Kidney glomerular epithelial cell (primary cell): Measurements from ENCODE around the gene RAB3IL1.
"Not testable (repeated sequence)": the region's sequence is repeated elsewhere in the genome, so short reads cannot be mapped to it uniquely, and the experiment has no call there.

Experiments used
- DNase-seq: peaks from one replicate; lab custom pipeline; 2025; lab: John Stamatoyannopoulos, UW

Gene RAB3IL1

DNA sequence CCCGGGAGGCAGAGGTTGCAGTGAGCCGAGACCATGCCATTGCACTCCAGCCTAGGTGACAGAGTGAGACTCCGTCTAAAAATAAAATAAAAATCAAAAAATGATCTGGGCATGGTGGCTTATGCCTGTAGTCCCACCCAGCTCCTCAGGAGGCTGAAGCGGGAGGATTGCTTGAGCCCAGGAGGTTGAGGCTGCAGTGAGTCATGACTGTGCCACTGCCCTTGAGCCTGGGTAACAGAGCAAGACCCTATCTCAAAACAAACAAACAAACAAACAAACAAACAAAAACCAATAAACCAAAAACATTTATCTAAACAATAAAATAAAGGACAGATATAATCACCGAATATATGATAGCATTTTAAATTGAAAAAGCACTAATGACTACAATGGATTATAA, 36.3 kb upstream of the RAB3IL1 start:
- not testable (repeated sequence) for DNase-seq

GRCh38 chr11:61952882-61953281, 35.5 kb upstream of the RAB3IL1 start:
- no peak for DNase-seq

- no peak for DNase-seq
Observed at GRCh38 chr11:61951484-61952135, 34.2 kb upstream of the RAB3IL1 start.

GRCh38 chr11:61950035-61950547, 32.7 kb upstream of the RAB3IL1 start, which contains the start of gene BEST1:
Gene BEST1 (plus strand): TSS chr11:61950351. CDS start chr11:61951807, 1,456 bp downstream.
- no peak for DNase-seq

DNA sequence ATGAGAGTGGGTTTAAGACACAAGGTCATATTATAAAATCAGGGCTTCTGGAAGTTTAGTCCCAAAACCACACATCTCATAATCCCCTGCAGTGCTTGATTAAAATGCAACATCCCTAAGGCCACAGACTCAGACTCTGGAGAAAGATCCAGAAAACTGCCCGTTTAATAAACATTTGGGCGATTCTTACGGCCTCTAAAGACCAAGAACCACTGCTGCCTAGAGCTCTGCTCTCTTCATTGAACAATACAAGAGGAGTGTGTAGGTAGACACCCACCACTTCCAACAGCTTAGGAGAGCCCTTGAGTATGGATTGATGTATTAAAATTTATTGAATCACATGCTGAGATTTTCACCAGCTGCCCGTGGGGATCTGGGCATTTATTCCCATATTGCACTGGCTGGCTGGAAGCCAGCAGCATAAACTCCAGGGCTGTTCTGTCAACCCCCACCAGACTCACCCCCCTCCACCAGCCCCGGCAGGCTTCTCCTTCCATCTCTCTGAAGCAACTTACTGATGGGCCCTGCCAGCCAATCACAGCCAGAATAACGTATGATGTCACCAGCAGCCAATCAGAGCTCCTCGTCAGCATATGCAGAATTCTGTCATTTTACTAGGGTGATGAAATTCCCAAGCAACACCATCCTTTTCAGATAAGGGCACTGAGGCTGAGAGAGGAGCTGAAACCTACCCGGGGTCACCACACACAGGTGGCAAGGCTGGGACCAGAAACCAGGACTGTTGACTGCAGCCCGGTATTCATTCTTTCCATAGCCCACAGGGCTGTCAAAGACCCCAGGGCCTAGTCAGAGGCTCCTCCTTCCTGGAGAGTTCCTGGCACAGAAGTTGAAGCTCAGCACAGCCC, 32.0 kb upstream of the RAB3IL1 start:
- peak; percentile 62 for DNase-seq

- no peak for DNase-seq
Observed at GRCh38 chr11:61948505-61948904, 31.1 kb upstream of the RAB3IL1 start.

DNA sequence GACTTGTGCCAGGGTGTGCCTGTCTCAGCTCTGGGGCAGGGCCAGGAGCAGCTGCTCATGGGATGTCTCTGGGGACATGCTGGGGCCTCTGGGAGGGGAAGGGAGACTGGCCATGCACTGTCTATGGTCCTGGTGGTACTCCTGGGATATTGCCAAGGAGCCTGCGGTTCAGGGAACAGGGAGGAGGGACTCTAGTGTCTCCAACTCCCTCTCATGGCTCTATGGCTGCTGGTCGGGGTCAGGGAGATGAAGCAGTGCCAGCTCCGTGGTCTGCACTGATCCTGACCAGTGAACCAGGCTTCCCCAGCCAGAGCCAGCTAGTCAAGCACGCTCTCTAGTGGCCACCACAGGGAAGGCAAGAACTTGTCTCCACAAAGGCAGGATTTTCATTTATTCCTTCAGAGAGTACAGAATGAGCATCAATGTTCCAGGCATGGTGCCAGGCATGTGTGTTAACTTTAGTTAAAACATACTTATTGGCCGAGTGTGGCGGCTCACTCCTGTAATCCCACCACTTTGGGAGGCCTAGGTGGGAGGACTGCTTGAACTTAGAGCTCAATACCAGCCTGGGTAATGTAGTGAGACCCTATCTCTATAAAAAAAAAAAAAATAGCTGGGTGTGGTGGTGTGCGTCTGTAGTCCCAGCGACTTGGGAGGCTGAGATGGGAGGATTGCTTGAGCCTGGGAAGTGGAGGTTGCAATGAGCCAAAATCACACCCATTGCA, 30.3 kb upstream of the RAB3IL1 start:
- peak; percentile 78 for DNase-seq

- DNase-seq, result no peak
Observed at GRCh38 chr11:61946894-61947293, 29.5 kb upstream of the RAB3IL1 start.

- no peak for DNase-seq
Observed at GRCh38 chr11:61945191-61945590, 27.8 kb upstream of the RAB3IL1 start.

GRCh38 chr11:61940466-61940865, 23.1 kb upstream of the RAB3IL1 start:
- no peak for DNase-seq

GRCh38 chr11:61935861-61936260, 18.5 kb upstream of the RAB3IL1 start:
- no peak for DNase-seq

- DNase-seq, result no peak
Observed at GRCh38 chr11:61930933-61931332, 13.6 kb upstream of the RAB3IL1 start.

DNA sequence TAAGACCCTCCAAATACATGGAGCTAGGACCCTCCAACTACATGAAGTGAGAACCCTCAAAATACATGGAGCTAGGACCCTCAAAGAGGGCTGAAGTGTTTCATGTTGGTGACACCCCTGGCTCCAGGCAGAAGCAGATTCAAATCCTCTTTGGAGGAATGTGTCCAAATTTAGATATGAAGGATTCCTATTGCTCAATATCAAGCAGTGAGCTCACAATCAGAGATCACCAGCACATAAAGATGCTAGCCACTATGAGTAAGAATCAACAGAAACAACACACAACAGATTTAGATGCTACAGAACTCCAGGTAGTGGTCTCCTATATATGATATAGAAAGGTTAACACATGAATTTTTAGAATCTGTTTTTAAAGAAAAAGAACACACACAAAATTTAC, 11.2 kb upstream of the RAB3IL1 start:
- no peak for DNase-seq

GRCh38 chr11:61927501-61927900, 10.1 kb upstream of the RAB3IL1 start:
- no peak for DNase-seq

GRCh38 chr11:61926235-61926634, 8.9 kb upstream of the RAB3IL1 start:
- no peak for DNase-seq

- no peak for DNase-seq
Observed at GRCh38 chr11:61925736-61926135, 8.4 kb upstream of the RAB3IL1 start.

DNA sequence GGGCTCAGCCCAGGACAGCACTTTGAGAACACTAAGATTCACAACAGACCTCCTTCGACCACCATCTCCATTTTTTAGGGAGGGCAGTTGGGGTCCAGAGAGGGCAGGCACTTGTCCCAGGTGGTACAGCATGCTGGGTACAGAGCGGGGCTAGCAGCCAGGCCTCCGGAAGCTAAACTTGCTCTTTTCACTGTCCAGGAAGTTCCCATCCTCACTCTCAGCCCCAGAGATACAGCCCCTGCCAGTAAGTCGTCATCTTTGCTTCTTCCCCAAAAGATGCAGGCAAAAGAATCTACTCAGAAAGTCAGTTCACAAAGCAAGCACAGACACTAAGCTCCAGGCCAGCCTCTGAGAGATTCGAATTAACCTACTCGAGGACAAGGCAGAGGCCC, 6.7 kb upstream of the RAB3IL1 start:
- no peak for DNase-seq

DNA sequence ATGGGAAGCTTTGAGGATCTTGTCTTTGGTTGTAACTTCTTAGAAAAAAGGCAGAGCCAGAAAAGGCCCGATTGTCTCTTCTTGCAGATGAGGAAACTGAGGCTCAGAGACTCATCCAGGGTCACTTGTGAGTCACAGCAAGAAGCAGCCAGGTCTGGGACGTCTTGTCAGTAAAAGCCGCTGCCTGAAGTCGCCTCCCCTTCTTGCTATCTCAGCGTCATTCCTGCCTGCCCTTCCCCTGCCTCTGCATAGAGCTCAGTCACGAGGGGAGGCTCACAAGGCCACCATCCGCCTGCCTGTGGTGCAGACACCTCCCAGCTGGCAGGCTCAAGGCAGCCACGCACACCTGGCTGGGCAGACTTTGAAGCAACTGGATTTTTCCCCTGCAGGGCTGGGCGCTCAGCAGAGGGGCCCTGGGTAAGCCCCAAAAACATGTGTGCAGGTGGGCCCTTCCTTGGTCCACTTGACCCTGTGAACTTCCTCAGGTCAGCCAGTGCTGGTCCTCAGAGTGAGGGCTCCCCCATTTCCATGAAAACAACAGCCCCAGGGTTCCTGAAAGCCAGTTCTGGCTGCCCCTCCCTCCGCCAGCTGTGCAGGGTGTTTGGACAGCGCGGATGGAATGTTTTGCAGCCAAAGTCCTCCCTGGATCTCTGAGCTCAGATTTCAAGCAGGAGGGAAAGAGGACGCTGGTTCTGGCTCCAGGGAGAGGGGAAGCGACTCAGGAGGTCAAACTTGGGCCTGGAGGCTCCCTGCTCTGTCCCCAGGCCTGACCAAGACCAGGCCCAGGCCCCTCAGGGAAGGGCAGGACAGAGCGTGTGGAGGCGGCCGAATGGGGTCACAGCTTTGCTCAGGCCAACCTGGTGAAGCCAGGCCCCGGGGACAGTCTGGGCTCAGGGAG, 6.0 kb upstream of the RAB3IL1 start:
- DNase-seq, result no peak

- DNase-seq, result no peak
Observed at GRCh38 chr11:61922539-61922938, 5.2 kb upstream of the RAB3IL1 start.

DNA sequence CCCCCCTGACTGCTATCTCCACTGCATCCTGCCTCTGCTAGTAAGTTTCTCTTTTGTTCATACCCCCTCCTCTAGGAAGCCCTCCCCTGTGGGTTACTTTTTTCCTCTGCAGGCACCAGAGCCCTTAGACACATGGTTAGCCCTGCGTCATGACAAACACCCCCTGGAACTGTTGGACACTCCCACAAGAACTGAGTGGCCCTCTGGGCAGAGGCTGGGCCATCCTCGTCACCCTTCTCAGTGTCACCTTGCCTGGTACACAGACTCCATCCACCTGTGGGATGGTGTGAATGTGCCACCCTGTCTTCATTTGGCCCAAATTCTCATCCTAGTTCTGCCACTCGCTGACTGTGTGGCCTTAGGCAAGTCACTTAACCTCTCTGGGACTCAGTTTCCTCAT, 4.1 kb upstream of the RAB3IL1 start:
- no peak for DNase-seq
